PC-9 (cell line): ENCODE measurements around the gene SFMBT2. TPM values are rescaled to one million over a fixed set of nuclear protein-coding genes. Genes with fewer than 3 reads are reported as not detected.

ENCODE experiments used
- BruUV-seq: library from RNA; stranded (reverse); fragments of 400-500 nt; replicated peaks from 2 replicates; lab custom pipeline; 2021; lab: Mats Ljungman, UMichigan
- CTCF ChIA-PET: fragments of 300-600 bp; sonication (Branson Sonifier 250); formaldehyde crosslinking; loops from one replicate; lab custom pipeline; 2022; ENCODE audit warnings: antibody characterized with exemption; lab: Charles Lee
- POLR2A ChIA-PET: fragments of 300-600 bp; sonication (Branson Sonifier 250); formaldehyde crosslinking; loops from one replicate; lab custom pipeline; 2022; ENCODE audit warnings: antibody characterized with exemption; ENCODE audit not compliant: unreplicated experiment; lab: Charles Lee
- DNase-seq, 2 experiments: peaks; one replicate each; pipeline versions ENCODE4 v3.0.0 to v3.0.0-alpha.2; 2015 to 2022; ENCODE audit warnings: mixed read lengths in 1 of 2
- H2AFZ ChIP-seq: fragments of 200-600 bp; sonication (generic); 2 replicates; pipeline ENCODE4 v1.8.1; 2017; ENCODE audit warnings: antibody characterized with exemption
- H3F3A ChIP-seq: fragments of 200-600 bp; sonication (generic); 2 replicates; pipeline ENCODE4 v1.8.1; 2017; ENCODE audit warnings: antibody characterized with exemption, mild to moderate bottlenecking, low read depth; ENCODE audit not compliant: insufficient read depth
- H3K27ac ChIP-seq: fragments of 200-600 bp; sonication (generic); 2 replicates; pipeline ENCODE4 v1.6.1; 2016; ENCODE audit warnings: mixed run types
- H3K27me3 ChIP-seq: fragments of 200-600 bp; sonication (generic); 2 replicates; pipeline ENCODE4 v1.6.1; 2016; ENCODE audit warnings: low read depth, mixed run types; ENCODE audit not compliant: insufficient read depth
- H3K36me3 ChIP-seq: fragments of 200-600 bp; sonication (generic); 2 replicates; pipeline ENCODE4 v1.6.1; 2016; ENCODE audit warnings: low read depth, mixed run types
- H3K4me1 ChIP-seq: fragments of 200-600 bp; sonication (generic); replicated peaks from 2 replicates; pipeline ENCODE4 v1.6.1; 2016; ENCODE audit warnings: mixed run types; ENCODE audit not compliant: insufficient read depth
- H3K4me2 ChIP-seq: fragments of 200-600 bp; sonication (generic); 2 replicates; pipeline ENCODE4 v1.6.1; 2017; ENCODE audit warnings: mixed run types
- H3K4me3 ChIP-seq: fragments of 200-600 bp; sonication (generic); 2 replicates; pipeline ENCODE4 v1.6.1; 2016; ENCODE audit warnings: mixed run types
- H3K79me2 ChIP-seq: fragments of 200-600 bp; sonication (generic); 2 replicates; pipeline ENCODE4 v1.6.1; 2017; ENCODE audit warnings: low read depth, mixed run types
- H3K9me2 ChIP-seq: fragments of 200-600 bp; sonication (generic); 2 replicates; pipeline ENCODE4 v1.8.1; 2017; ENCODE audit warnings: mild to moderate bottlenecking; ENCODE audit not compliant: insufficient read depth
- H3K9me3 ChIP-seq: fragments of 200-600 bp; sonication (generic); 2 replicates; pipeline ENCODE4 v1.8.1; 2016; ENCODE audit warnings: low read depth; ENCODE audit not compliant: insufficient read depth
- H4K20me1 ChIP-seq: fragments of 200-600 bp; sonication (generic); 2 replicates; pipeline ENCODE4 v1.8.1; 2017; ENCODE audit not compliant: insufficient read depth
- CTCF ChIP-seq: fragments of 200-600 bp; sonication (generic); conservative IDR thresholded peaks from 2 replicates; pipeline ENCODE4 v1.6.1; 2017; ENCODE audit warnings: mixed run types, antibody characterized with exemption, mild to moderate bottlenecking, moderate library complexity
- EZH2 ChIP-seq: fragments of 200-600 bp; sonication (generic); IDR thresholded peaks from 2 replicates; pipeline ENCODE4 v1.8.0; 2017; ENCODE audit warnings: antibody characterized with exemption, low read depth
- intact Hi-C: fragments of 100-400 bp; cut with micrococcal nuclease; formaldehyde crosslinking; loops from one replicate; pipeline ENCODE4 v1.10.0; 2022; ENCODE audit not compliant: unreplicated experiment
- total RNA-seq: library from RNA; stranded (reverse); gene quantifications from 2 replicates; pipeline ENCODE4 v1.2.3, GENCODE V29; 2021

SFMBT2 gene
- total RNA-seq, 1 experiment from 2014 or later: 0.07 TPM

- CTCF ChIA-PET: no interaction called here
Measured at GRCh38 chr10:7288060-7288690, 122.7 kb downstream of the SFMBT2 start.

GRCh38 chr10:7287377-7287776 lies 123.5 kb downstream of the SFMBT2 start:
- CTCF ChIA-PET: no interaction called here

More at GRCh38 chr10:7288060-7288690, 122.7 kb downstream of the SFMBT2 start:
- H3F3A ChIP-seq: no peaks in the 10 kb centered on the region
- no peaks in the 10 kb centered on the region for H4K20me1 ChIP-seq
- H3K79me2 ChIP-seq: no peaks in the 10 kb centered on the region
- H3K9me2 ChIP-seq: no peaks in the 10 kb centered on the region
- no peaks in the 10 kb centered on the region for H3K36me3 ChIP-seq
- DNase-seq: no peak
- no peak for TF ChIP-seq EZH2
- no peak for TF ChIP-seq CTCF
- no peak overlapping the region for H3K27ac ChIP-seq
- no peak overlapping the region for H2AFZ ChIP-seq
- H3K4me3 ChIP-seq: no peak overlapping the region
- no peaks in the 10 kb centered on the region for H3K4me1 ChIP-seq
- no peaks in the 10 kb centered on the region for H3K9me3 ChIP-seq
- POLR2A ChIA-PET: no interaction called here
- intact Hi-C loops: no loop called here
- peaks cover 11% of the 10 kb centered on the region for H3K27me3 ChIP-seq
- no TSS peak for BruUV-seq
- no peak overlapping the region for H3K4me2 ChIP-seq

GRCh38 chr10:7285522-7286322 lies 125.1 kb downstream of the SFMBT2 start:
- H3K9me3 ChIP-seq: no peaks in the 10 kb centered on the region
- H3K4me3 ChIP-seq: no peak overlapping the region
- POLR2A ChIA-PET: no interaction called here
- H3K4me1 ChIP-seq: no peaks in the 10 kb centered on the region
- no peak overlapping the region for H3K4me2 ChIP-seq
- no peaks in the 10 kb centered on the region for H3F3A ChIP-seq
- BruUV-seq: no TSS peak
- intact Hi-C loops: no loop called here
- no peak overlapping the region for H3K27ac ChIP-seq
- DNase-seq: no peak
- H4K20me1 ChIP-seq: no peaks in the 10 kb centered on the region
- no peaks in the 10 kb centered on the region for H3K79me2 ChIP-seq
- H3K36me3 ChIP-seq: no peaks in the 10 kb centered on the region
- no peak overlapping the region for H2AFZ ChIP-seq
- CTCF ChIA-PET: no interaction called here
- no peaks in the 10 kb centered on the region for H3K9me2 ChIP-seq
- peaks cover 11% of the 10 kb centered on the region for H3K27me3 ChIP-seq
- TF ChIP-seq EZH2 (no peak), CTCF (no peak)

More at GRCh38 chr10:7287377-7287776, 123.5 kb downstream of the SFMBT2 start:
- H3K27ac ChIP-seq: no peak overlapping the region
- no peak for TF ChIP-seq EZH2
- no peak for TF ChIP-seq CTCF
- H2AFZ ChIP-seq: no peak overlapping the region
- H3F3A ChIP-seq: no peaks in the 10 kb centered on the region
- POLR2A ChIA-PET: no interaction called here
- no TSS peak for BruUV-seq
- H3K79me2 ChIP-seq: no peaks in the 10 kb centered on the region
- no peak for DNase-seq
- no peaks in the 10 kb centered on the region for H3K4me1 ChIP-seq
- H3K9me2 ChIP-seq: no peaks in the 10 kb centered on the region
- intact Hi-C loops: no loop called here
- no peaks in the 10 kb centered on the region for H3K36me3 ChIP-seq
- no peak overlapping the region for H3K4me3 ChIP-seq
- peaks cover 11% of the 10 kb centered on the region for H3K27me3 ChIP-seq
- no peak overlapping the region for H3K4me2 ChIP-seq
- H4K20me1 ChIP-seq: no peaks in the 10 kb centered on the region
- no peaks in the 10 kb centered on the region for H3K9me3 ChIP-seq
